IMR-90 (cell line): ENCODE data around the gene ADPRHL1. TPM values are rescaled to one million over a fixed set of nuclear protein-coding genes. Genes with fewer than 3 reads are reported as not detected.

ENCODE experiments used
- ATAC-seq: fragments of 200-7000 bp; cut with Tn5 transposase; 2 replicates; pipeline ENCODE4 v1.9.1; 2020; ENCODE audit warnings: low read depth, mild to moderate bottlenecking, moderate library complexity
- BruUV-seq: library from RNA; stranded (reverse); fragments of 400-500 nt; replicated peaks from 2 replicates; lab custom pipeline; 2021; lab: Mats Ljungman, UMichigan
- CTCF ChIA-PET: fragments of 300-600 bp; formaldehyde crosslinking; extraction: SDS; loops from one replicate; lab custom pipeline; 2021; ENCODE audit warnings: antibody characterized with exemption; lab: Yijun Ruan, JAX
- POLR2A ChIA-PET: fragments of 300-600 bp; sonication (Branson Sonifier 250); formaldehyde crosslinking; loops from one replicate; lab custom pipeline; 2022; ENCODE audit warnings: antibody characterized with exemption; ENCODE audit not compliant: unreplicated experiment; lab: Charles Lee
- DNase-seq: peaks from one replicate; pipeline ENCODE4 v3.0.0; 2013
- H2AFZ ChIP-seq: replicated peaks from 2 replicates; pipeline ENCODE3; 2013; ENCODE audit warnings: low read length, mild to moderate bottlenecking; ENCODE audit not compliant: poor library complexity
- H2AK5ac ChIP-seq: 2 replicates; pipeline ENCODE4 v1.6.1; 2013; ENCODE audit warnings: low read depth, low read length, inconsistent platforms
- H2AK9ac ChIP-seq: replicated peaks from 2 replicates; pipeline ENCODE3; 2013; ENCODE audit warnings: mild to moderate bottlenecking, low read depth, low read length, moderate library complexity; ENCODE audit not compliant: poor library complexity
- H2BK120ac ChIP-seq: 2 replicates; pipeline ENCODE4 v1.6.1; 2013; ENCODE audit warnings: low read depth, low read length, inconsistent platforms
- H2BK15ac ChIP-seq: 3 replicates; pipeline ENCODE4 v1.6.1; 2013; ENCODE audit warnings: low read depth, low read length, inconsistent platforms
- H2BK20ac ChIP-seq: 2 replicates; pipeline ENCODE4 v1.6.1; 2013; ENCODE audit warnings: low read depth, mild to moderate bottlenecking, inconsistent platforms, low read length, moderate library complexity
- H2BK5ac ChIP-seq: 2 replicates; pipeline ENCODE4 v1.6.1; 2013; ENCODE audit warnings: mild to moderate bottlenecking, low read depth, low read length, inconsistent platforms; ENCODE audit not compliant: poor library complexity, severe bottlenecking
- H3K14ac ChIP-seq: replicated peaks from 2 replicates; pipeline ENCODE4 v1.6.1; 2013; ENCODE audit warnings: low read depth, low read length, inconsistent platforms
- H3K18ac ChIP-seq: 2 replicates; pipeline ENCODE4 v1.6.1; 2013; ENCODE audit warnings: low read depth, low read length, control low read depth
- H3K23ac ChIP-seq: 2 replicates; pipeline ENCODE4 v1.6.1; 2013; ENCODE audit warnings: low read depth, low read length, inconsistent platforms
- H3K27ac ChIP-seq: 2 replicates; pipeline ENCODE4 v1.5.1; 2013; ENCODE audit warnings: mild to moderate bottlenecking, control low read depth, low read length; ENCODE audit not compliant: insufficient read depth
- H3K27me3 ChIP-seq: 2 replicates; pipeline ENCODE4 v1.6.1; 2013; ENCODE audit warnings: low read length; ENCODE audit not compliant: control insufficient read depth, insufficient read depth
- H3K36me3 ChIP-seq: 2 replicates; pipeline ENCODE4 v1.6.1; 2013; ENCODE audit warnings: low read length, mixed read lengths; ENCODE audit not compliant: control insufficient read depth, insufficient read depth
- H3K4ac ChIP-seq: 2 replicates; pipeline ENCODE4 v1.6.1; 2013; ENCODE audit warnings: low read depth, low read length, inconsistent platforms
- H3K4me1 ChIP-seq: 2 replicates; pipeline ENCODE4 v1.6.1; 2013; ENCODE audit warnings: low read length, mixed read lengths; ENCODE audit not compliant: control insufficient read depth, insufficient read depth
- H3K4me2 ChIP-seq: 2 replicates; pipeline ENCODE4 v1.6.1; 2013; ENCODE audit warnings: low read depth, mild to moderate bottlenecking, control low read depth, low read length, moderate library complexity
- H3K4me3 ChIP-seq: 2 replicates; pipeline ENCODE4 v1.5.1; 2013; ENCODE audit warnings: low read depth, mild to moderate bottlenecking, control low read depth, low read length, moderate library complexity; ENCODE audit not compliant: insufficient read depth
- H3K56ac ChIP-seq: 2 replicates; pipeline ENCODE4 v1.6.1; 2013; ENCODE audit warnings: low read length, inconsistent platforms; ENCODE audit not compliant: insufficient read depth; ENCODE audit errors: extremely low read depth
- H3K79me1 ChIP-seq, 2 experiments: 2 replicates each; pipeline ENCODE4 v1.6.1; 2013; ENCODE audit warnings: low read length in 2 of 2, inconsistent platforms in 1 of 2, low read depth in 1 of 2
- H3K9ac ChIP-seq: 2 replicates; pipeline ENCODE4 v1.6.1; 2013; ENCODE audit warnings: low read depth, low read length, control low read depth
- H3K9me1 ChIP-seq: 2 replicates; pipeline ENCODE4 v1.6.1; 2013; ENCODE audit warnings: low read length, inconsistent platforms; ENCODE audit not compliant: insufficient read depth
- H3K9me3 ChIP-seq: 2 replicates; pipeline ENCODE4 v1.6.1; 2013; ENCODE audit warnings: low read length; ENCODE audit not compliant: control insufficient read depth, insufficient read depth
- H4K20me1 ChIP-seq: 2 replicates; pipeline ENCODE4 v1.6.1; 2013; ENCODE audit warnings: low read length, inconsistent platforms; ENCODE audit not compliant: insufficient read depth
- H4K5ac ChIP-seq: 2 replicates; pipeline ENCODE4 v1.6.1; 2013; ENCODE audit warnings: mild to moderate bottlenecking, low read depth, low read length, control low read depth
- H4K8ac ChIP-seq, 2 experiments: 2 replicates each; pipeline ENCODE4 v1.6.1; 2013; ENCODE audit warnings: low read depth in 2 of 2, low read length in 2 of 2, control low read depth in 1 of 2, inconsistent platforms in 1 of 2
- H4K91ac ChIP-seq: 2 replicates; pipeline ENCODE4 v1.6.1; 2013; ENCODE audit warnings: low read depth, low read length, inconsistent platforms; ENCODE audit not compliant: insufficient read depth
- CEBPB ChIP-seq: IDR thresholded peaks from 2 replicates; pipeline ENCODE4 v1.6.1; 2012; ENCODE audit warnings: low read depth, low read length, improper control_type of control experiment
- CTCF ChIP-seq: conservative IDR thresholded peaks from 2 replicates; pipeline ENCODE4 v1.5.1; 2012; ENCODE audit warnings: mild to moderate bottlenecking, low read depth, low read length, improper control_type of control experiment
- ELK1 ChIP-seq: fragments of 150-350 bp; IDR thresholded peaks from 2 replicates; pipeline ENCODE4 v1.6.1; 2016; ENCODE audit warnings: low read depth, mild to moderate bottlenecking, low read length, moderate library complexity, borderline replicate concordance
- USF2 ChIP-seq: fragments of 150-350 bp; IDR thresholded peaks from 2 replicates; pipeline ENCODE4 v1.6.1; 2017; ENCODE audit warnings: mild to moderate bottlenecking, antibody characterized with exemption, low read length, low read depth
- WGBS, 2 experiments: methylation state at CpG; one replicate each; pipeline versions ENCODE4 v1.1.5 to v1.1.7; 2013; ENCODE audit warnings: missing lambda C conversion rate in 2 of 2; ENCODE audit not compliant: insufficient read length in 1 of 2; ENCODE audit errors: extremely low coverage in 2 of 2; 5-methylcytosine and 5-hydroxymethylcytosine counted together
- dilution Hi-C: fragments of 300-500 bp; cut with HindIII; formaldehyde crosslinking; loops from one replicate; pipeline ENCODE4 v1.14.3; 2018; ENCODE audit warnings: low sequenced_read_pairs; ENCODE audit not compliant: unreplicated experiment
- in situ Hi-C: fragments of 300-500 bp; cut with MboI; formaldehyde crosslinking; loops from 3 replicates; pipeline ENCODE4 v1.14.3; 2019; ENCODE audit warnings: low sequenced_read_pairs, inconsistent platforms, mixed read lengths
- intact Hi-C: fragments of 100-400 bp; cut with micrococcal nuclease; formaldehyde crosslinking; loops from 2 replicates; pipeline ENCODE4 v1.10.0; 2022
- polyA plus RNA-seq, 3 experiments: library from polyadenylated mRNA; depleted of rRNA; stranded (reverse); fragments of >200 nt; gene quantifications; 2 replicates each; pipeline ENCODE4 v1.2.3, GENCODE V29; 2012; ENCODE audit warnings: low replicate concordance in 1 of 3
- total RNA-seq: library from RNA; depleted of rRNA; stranded (reverse); fragments of >200 nt; gene quantifications from 2 replicates; pipeline ENCODE4 v1.2.3, GENCODE V29; 2012

The ADPRHL1 gene
- total and polyA plus RNA-seq, 2 of the 4 experiments (the other 2 are of a cell fraction), result 0.36 to 0.67 TPM

GRCh38 chr13:113404366-113404722, 48.9 kb downstream of the ADPRHL1 start:
- no peak overlapping the region for H3K4me3 ChIP-seq
- no peak overlapping the region for H4K5ac ChIP-seq
- H3K4me1 ChIP-seq, result peaks cover 3% of the 10 kb centered on the region; the same call in 1 of the 2 replicates
- no peaks in the 10 kb centered on the region for H3K27me3 ChIP-seq
- H3K18ac ChIP-seq, result no peak overlapping the region
- H3K23ac ChIP-seq, result no peak overlapping the region
- no peak overlapping the region for H3K4ac ChIP-seq
- ATAC-seq (no peak), DNase-seq (no peak)
- H2BK120ac ChIP-seq, result no peak overlapping the region
- dilution Hi-C loops (no loop called here), in situ Hi-C loops (no loop called here), intact Hi-C loops (no loop called here)
- H3K14ac ChIP-seq, result no peak overlapping the region
- TF ChIP-seq USF2, result no peak
- TF ChIP-seq ELK1, result no peak
- no peak for TF ChIP-seq CTCF
- TF ChIP-seq CEBPB, result no peak
- BruUV-seq, result no TSS peak
- H3K9me3 ChIP-seq, result no peaks in the 10 kb centered on the region
- H3K27ac ChIP-seq, result no peak overlapping the region
- no peak overlapping the region for H3K56ac ChIP-seq
- H3K4me2 ChIP-seq, result no peak overlapping the region
- H3K79me1 ChIP-seq, result no peaks in the 10 kb centered on the region
- no peaks in the 10 kb centered on the region for H3K9me1 ChIP-seq
- no peaks in the 10 kb centered on the region for H3K36me3 ChIP-seq
- POLR2A ChIA-PET, result no interaction called here
- H3K9ac ChIP-seq, result no peak overlapping the region
- no peak overlapping the region for H2BK20ac ChIP-seq
- WGBS, 2 experiments, result 100% methylated on average over 2 of the region's 2 CpGs; no CpG with 5 or more reads in 1 of the 2 experiments
- no peak overlapping the region for H2BK5ac ChIP-seq
- H4K91ac ChIP-seq, result no peak overlapping the region
- CTCF ChIA-PET, result no interaction called here
- H2AK9ac ChIP-seq, result no peak overlapping the region
- no peaks in the 10 kb centered on the region for H4K20me1 ChIP-seq
- H2AFZ ChIP-seq, result no peak overlapping the region
- H2BK15ac ChIP-seq, result no peak overlapping the region
- H2AK5ac ChIP-seq, result no peak overlapping the region; the same call in 1 of the 2 replicates
- no peak overlapping the region for H4K8ac ChIP-seq
